Inflammatory macrophage treated with lipopolysaccharide for 4 hours (primary cell): ENCODE results near the gene SLC37A3.
A peak's percentile ranks its signal among the peaks of the same experiment; 100 is the strongest.
"Not testable (repeated sequence)": the region's sequence is repeated elsewhere in the genome, so short reads cannot be mapped to it uniquely, and the experiment has no call there.

Experiments used
- DNase-seq: peaks from one replicate; pipeline ENCODE4 v3.0.0-alpha.2; 2020

Gene SLC37A3

GRCh38 chr7:140397784-140398750 is at the start of gene SLC37A3:
Gene SLC37A3, minus strand, starts transcription at chr7:140398530. Its CDS starts 16,004 bp downstream, at chr7:140382526.
- peak; percentile 73 for DNase-seq

- DNase-seq: no peak
Measured at GRCh38 chr7:140447841-140448240, 49.5 kb upstream of the SLC37A3 start.

- DNase-seq: no peak
Measured at GRCh38 chr7:140446467-140446866, 48.1 kb upstream of the SLC37A3 start.

GRCh38 chr7:140441519-140441918 is 43.2 kb upstream of the SLC37A3 start:
- DNase-seq: no peak

GRCh38 chr7:140440593-140440992 is 42.3 kb upstream of the SLC37A3 start:
- no peak for DNase-seq

- no peak for DNase-seq
Measured at GRCh38 chr7:140439359-140439758, 41.0 kb upstream of the SLC37A3 start.

- DNase-seq: no peak
Measured at GRCh38 chr7:140435252-140435895, 37.0 kb upstream of the SLC37A3 start.

- DNase-seq: no peak
Measured at GRCh38 chr7:140433396-140433795, 35.1 kb upstream of the SLC37A3 start.

GRCh38 chr7:140426130-140426529 is 27.8 kb upstream of the SLC37A3 start:
- DNase-seq: no peak

GRCh38 chr7:140425718-140426117 is 27.4 kb upstream of the SLC37A3 start:
- no peak for DNase-seq

- DNase-seq: no peak
Measured at GRCh38 chr7:140423501-140423900, 25.2 kb upstream of the SLC37A3 start.

- no peak for DNase-seq
Measured at GRCh38 chr7:140421521-140421920, 23.2 kb upstream of the SLC37A3 start.

- no peak for DNase-seq
Measured at GRCh38 chr7:140418653-140419052, 20.3 kb upstream of the SLC37A3 start.

GRCh38 chr7:140418156-140418472 is 19.8 kb upstream of the SLC37A3 start:
- DNase-seq: not testable (repeated sequence)

- DNase-seq: no peak
Measured at GRCh38 chr7:140417456-140418155, 19.3 kb upstream of the SLC37A3 start.

GRCh38 chr7:140416560-140416959 is 18.2 kb upstream of the SLC37A3 start:
- no peak for DNase-seq

- DNase-seq: not testable (repeated sequence)
Measured at GRCh38 chr7:140415816-140416215, 17.5 kb upstream of the SLC37A3 start.

GRCh38 chr7:140415361-140415760 is 17.0 kb upstream of the SLC37A3 start:
- DNase-seq: no peak

- no peak for DNase-seq
Measured at GRCh38 chr7:140404565-140405065, 6.3 kb upstream of the SLC37A3 start.

GRCh38 chr7:140403878-140404564 is 5.7 kb upstream of the SLC37A3 start, which contains the start of gene RAB19:
Gene RAB19, plus strand, starts transcription at chr7:140404058. Its CDS starts 3,589 bp downstream, at chr7:140407647.
- no peak for DNase-seq

GRCh38 chr7:140402178-140402835 is 4.0 kb upstream of the SLC37A3 start:
- peak; percentile 60 for DNase-seq

- no peak for DNase-seq
Measured at GRCh38 chr7:140400381-140400780, 2.1 kb upstream of the SLC37A3 start.
